H7 (cell line): ENCODE measurements around the gene LARP1. TPM values are rescaled to one million over a fixed set of nuclear protein-coding genes. Genes with fewer than 3 reads are reported as not detected.

Experiments used
- DNase-seq: peaks from one replicate; pipeline ENCODE4 v3.0.0; 2012
- H3K27me3 ChIP-seq: 2 replicates; pipeline ENCODE4 v1.6.0; 2011; ENCODE audit warnings: mild to moderate bottlenecking, low read length; ENCODE audit not compliant: control insufficient read depth, insufficient read depth
- H3K36me3 ChIP-seq: replicated peaks from 2 replicates; pipeline ENCODE4 v1.5.1; 2011; ENCODE audit warnings: low read length; ENCODE audit not compliant: control insufficient read depth, insufficient read depth
- H3K4me3 ChIP-seq: 2 replicates; pipeline ENCODE4 v1.5.1; 2011; ENCODE audit warnings: low read depth, mild to moderate bottlenecking, control low read depth, low read length, moderate library complexity; ENCODE audit not compliant: insufficient read depth
- total RNA-seq: library from RNA; depleted of rRNA; stranded (reverse); fragments of >200 nt; shearing (Covaris generic); gene quantifications from 2 replicates; pipeline ENCODE4 v1.2.3, GENCODE V29; 2014

Gene LARP1
- total RNA-seq, 1 experiment from 2014 or later: 134 TPM

GRCh38 chr5:154762261-154762660 lies 7.1 kb downstream of the LARP1 start:
- Histone ChIP-seq H3K4me3 (no peak overlapping the region), H3K36me3 (peaks cover 2% of the 10 kb centered on the region; the same call in 1 of the 2 replicates), H3K27me3 (no peaks in the 10 kb centered on the region)
- DNase-seq: no peak

GRCh38 chr5:154762700-154763099 lies 7.5 kb downstream of the LARP1 start:
- no peak for DNase-seq
- no peaks in the 10 kb centered on the region for H3K27me3 ChIP-seq
- no peak overlapping the region for H3K4me3 ChIP-seq
- H3K36me3 ChIP-seq: peaks cover 2% of the 10 kb centered on the region; the same call in 1 of the 2 replicates

GRCh38 chr5:154764967-154765366 lies 9.8 kb downstream of the LARP1 start:
- H3K4me3 ChIP-seq: no peak overlapping the region

GRCh38 chr5:154765396-154765925 lies 10.3 kb downstream of the LARP1 start:
- H3K36me3 ChIP-seq: peaks cover 2% of the 10 kb centered on the region; the same call in 1 of the 2 replicates
- no peaks in the 10 kb centered on the region for H3K27me3 ChIP-seq
- H3K4me3 ChIP-seq: no peak overlapping the region
- no peak for DNase-seq

More at GRCh38 chr5:154764967-154765366, 9.8 kb downstream of the LARP1 start:
- Histone ChIP-seq H3K36me3 (peaks cover 2% of the 10 kb centered on the region; the same call in 1 of the 2 replicates), H3K27me3 (no peaks in the 10 kb centered on the region)
- DNase-seq: no peak

- Histone ChIP-seq H3K36me3 (no peaks in the 10 kb centered on the region; the same call in 1 of the 2 replicates), H3K4me3 (no peak overlapping the region), H3K27me3 (no peaks in the 10 kb centered on the region)
- DNase-seq: no peak
Observed at GRCh38 chr5:154766558-154767281, 11.5 kb downstream of the LARP1 start.

GRCh38 chr5:154767576-154767975 lies 12.4 kb downstream of the LARP1 start:
- Histone ChIP-seq H3K27me3 (no peaks in the 10 kb centered on the region), H3K36me3 (no peaks in the 10 kb centered on the region; the same call in 1 of the 2 replicates), H3K4me3 (no peak overlapping the region)
- no peak for DNase-seq

GRCh38 chr5:154768207-154768606 lies 13.0 kb downstream of the LARP1 start:
- Histone ChIP-seq H3K4me3 (no peak overlapping the region), H3K36me3 (no peaks in the 10 kb centered on the region; the same call in 1 of the 2 replicates), H3K27me3 (no peaks in the 10 kb centered on the region)
- no peak for DNase-seq

GRCh38 chr5:154770111-154770510 lies 14.9 kb downstream of the LARP1 start:
- no peak overlapping the region for H3K4me3 ChIP-seq
- H3K27me3 ChIP-seq: no peaks in the 10 kb centered on the region
- H3K36me3 ChIP-seq: no peaks in the 10 kb centered on the region; the same call in 1 of the 2 replicates
- DNase-seq: no peak

- Histone ChIP-seq H3K4me3 (no peak overlapping the region), H3K36me3 (no peaks in the 10 kb centered on the region; the same call in 1 of the 2 replicates), H3K27me3 (no peaks in the 10 kb centered on the region)
- peak; percentile 47 for DNase-seq
Observed at GRCh38 chr5:154771383-154771901, 16.3 kb downstream of the LARP1 start.

- Histone ChIP-seq H3K36me3 (no peaks in the 10 kb centered on the region; the same call in 1 of the 2 replicates), H3K4me3 (no peak overlapping the region), H3K27me3 (no peaks in the 10 kb centered on the region)
- no peak for DNase-seq
Observed at GRCh38 chr5:154773326-154773725, 18.1 kb downstream of the LARP1 start.

- Histone ChIP-seq H3K4me3 (no peak overlapping the region), H3K36me3 (peaks cover 1% of the 10 kb centered on the region; the same call in 1 of the 2 replicates), H3K27me3 (no peaks in the 10 kb centered on the region)
- no peak for DNase-seq
Observed at GRCh38 chr5:154776167-154776566, 21.0 kb downstream of the LARP1 start.

GRCh38 chr5:154778534-154778933 lies 23.4 kb downstream of the LARP1 start:
- H3K27me3 ChIP-seq: no peaks in the 10 kb centered on the region
- DNase-seq: no peak
- no peak overlapping the region for H3K4me3 ChIP-seq
- peaks cover 1% of the 10 kb centered on the region; the same call in 1 of the 2 replicates for H3K36me3 ChIP-seq

GRCh38 chr5:154779105-154779504 lies 23.9 kb downstream of the LARP1 start:
- Histone ChIP-seq H3K27me3 (no peaks in the 10 kb centered on the region), H3K36me3 (0 out of 2 replicates have a peak, but pooled peaks cover 1% of the 10 kb centered on the region), H3K4me3 (no peak overlapping the region)
- DNase-seq: no peak

- DNase-seq: no peak
- no peak overlapping the region for H3K4me3 ChIP-seq
- 0 out of 2 replicates have a peak, but pooled peaks cover 1% of the 10 kb centered on the region for H3K36me3 ChIP-seq
- no peaks in the 10 kb centered on the region for H3K27me3 ChIP-seq
Observed at GRCh38 chr5:154780128-154780527, 25.0 kb downstream of the LARP1 start.

GRCh38 chr5:154782326-154782725 lies 27.1 kb downstream of the LARP1 start:
- peak; percentile 60 for DNase-seq
- Histone ChIP-seq H3K36me3 (peaks cover 1% of the 10 kb centered on the region; the same call in 1 of the 2 replicates), H3K27me3 (no peaks in the 10 kb centered on the region), H3K4me3 (no peak overlapping the region)
